Measurements from ENCODE around the gene AKR1C8.
"Not testable (repeated sequence)": the region's sequence is repeated elsewhere in the genome, so short reads cannot be mapped to it uniquely, and the experiment has no call there.

Gene AKR1C8

DNA sequence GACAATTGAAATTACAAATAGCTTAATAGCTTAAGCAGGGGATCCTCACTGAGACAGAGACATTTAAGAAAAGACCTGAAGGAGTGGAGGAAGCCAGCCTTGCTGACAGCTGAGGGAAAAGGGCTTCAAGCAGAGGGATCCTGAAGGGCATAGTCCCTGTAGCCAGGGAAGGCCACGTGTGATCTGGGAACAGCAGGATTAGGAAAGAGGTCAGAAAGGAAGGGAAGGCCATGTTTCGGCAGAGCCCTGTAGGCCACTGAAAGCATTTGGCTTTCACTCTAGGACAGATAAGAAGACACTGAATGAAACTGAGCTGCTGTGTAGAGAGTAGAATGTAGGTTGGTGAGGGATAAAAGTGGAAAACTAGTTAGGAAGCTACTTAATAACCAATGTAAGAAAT is 3.4 kb upstream of the AKR1C8 start:
- DNase-seq (ENCODE audit: low read depth in 1 of 2, low spot score in 1 of 2): no peak
- Histone ChIP-seq H3K27me3 (ENCODE audit: insufficient read depth, poor library complexity, severe bottlenecking) (no peaks in the 10 kb centered on the region), H3K4me3 (replicated peaks; ENCODE audit: insufficient read depth, low read length) (no peak overlapping the region), H3K27ac (replicated peaks) (no peak overlapping the region)
- TF ChIP-seq SPI1 (IDR thresholded peaks at IDR 0.05; ENCODE audit: borderline replicate concordance, low read depth) (no peak), POLR2AphosphoS5 (IDR thresholded peaks at IDR 0.05; ENCODE audit: low read depth) (no peak), GABPA (IDR thresholded peaks at IDR 0.05; ENCODE audit: low read depth) (no peak)
- TF ChIP-seq, protein P1, sequence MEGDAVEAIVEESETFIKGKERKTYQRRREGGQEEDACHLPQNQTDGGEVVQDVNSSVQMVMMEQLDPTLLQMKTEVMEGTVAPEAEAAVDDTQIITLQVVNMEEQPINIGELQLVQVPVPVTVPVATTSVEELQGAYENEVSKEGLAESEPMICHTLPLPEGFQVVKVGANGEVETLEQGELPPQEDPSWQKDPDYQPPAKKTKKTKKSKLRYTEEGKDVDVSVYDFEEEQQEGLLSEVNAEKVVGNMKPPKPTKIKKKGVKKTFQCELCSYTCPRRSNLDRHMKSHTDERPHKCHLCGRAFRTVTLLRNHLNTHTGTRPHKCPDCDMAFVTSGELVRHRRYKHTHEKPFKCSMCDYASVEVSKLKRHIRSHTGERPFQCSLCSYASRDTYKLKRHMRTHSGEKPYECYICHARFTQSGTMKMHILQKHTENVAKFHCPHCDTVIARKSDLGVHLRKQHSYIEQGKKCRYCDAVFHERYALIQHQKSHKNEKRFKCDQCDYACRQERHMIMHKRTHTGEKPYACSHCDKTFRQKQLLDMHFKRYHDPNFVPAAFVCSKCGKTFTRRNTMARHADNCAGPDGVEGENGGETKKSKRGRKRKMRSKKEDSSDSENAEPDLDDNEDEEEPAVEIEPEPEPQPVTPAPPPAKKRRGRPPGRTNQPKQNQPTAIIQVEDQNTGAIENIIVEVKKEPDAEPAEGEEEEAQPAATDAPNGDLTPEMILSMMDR (IDR thresholded peaks at IDR 0.05; ENCODE audit: insufficient read depth, low read length): no peak
- TF ChIP-seq, protein P2, sequence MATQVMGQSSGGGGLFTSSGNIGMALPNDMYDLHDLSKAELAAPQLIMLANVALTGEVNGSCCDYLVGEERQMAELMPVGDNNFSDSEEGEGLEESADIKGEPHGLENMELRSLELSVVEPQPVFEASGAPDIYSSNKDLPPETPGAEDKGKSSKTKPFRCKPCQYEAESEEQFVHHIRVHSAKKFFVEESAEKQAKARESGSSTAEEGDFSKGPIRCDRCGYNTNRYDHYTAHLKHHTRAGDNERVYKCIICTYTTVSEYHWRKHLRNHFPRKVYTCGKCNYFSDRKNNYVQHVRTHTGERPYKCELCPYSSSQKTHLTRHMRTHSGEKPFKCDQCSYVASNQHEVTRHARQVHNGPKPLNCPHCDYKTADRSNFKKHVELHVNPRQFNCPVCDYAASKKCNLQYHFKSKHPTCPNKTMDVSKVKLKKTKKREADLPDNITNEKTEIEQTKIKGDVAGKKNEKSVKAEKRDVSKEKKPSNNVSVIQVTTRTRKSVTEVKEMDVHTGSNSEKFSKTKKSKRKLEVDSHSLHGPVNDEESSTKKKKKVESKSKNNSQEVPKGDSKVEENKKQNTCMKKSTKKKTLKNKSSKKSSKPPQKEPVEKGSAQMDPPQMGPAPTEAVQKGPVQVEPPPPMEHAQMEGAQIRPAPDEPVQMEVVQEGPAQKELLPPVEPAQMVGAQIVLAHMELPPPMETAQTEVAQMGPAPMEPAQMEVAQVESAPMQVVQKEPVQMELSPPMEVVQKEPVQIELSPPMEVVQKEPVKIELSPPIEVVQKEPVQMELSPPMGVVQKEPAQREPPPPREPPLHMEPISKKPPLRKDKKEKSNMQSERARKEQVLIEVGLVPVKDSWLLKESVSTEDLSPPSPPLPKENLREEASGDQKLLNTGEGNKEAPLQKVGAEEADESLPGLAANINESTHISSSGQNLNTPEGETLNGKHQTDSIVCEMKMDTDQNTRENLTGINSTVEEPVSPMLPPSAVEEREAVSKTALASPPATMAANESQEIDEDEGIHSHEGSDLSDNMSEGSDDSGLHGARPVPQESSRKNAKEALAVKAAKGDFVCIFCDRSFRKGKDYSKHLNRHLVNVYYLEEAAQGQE (IDR thresholded peaks at IDR 0.05; ENCODE audit: insufficient replicate concordance, low read depth): no peak

DNA sequence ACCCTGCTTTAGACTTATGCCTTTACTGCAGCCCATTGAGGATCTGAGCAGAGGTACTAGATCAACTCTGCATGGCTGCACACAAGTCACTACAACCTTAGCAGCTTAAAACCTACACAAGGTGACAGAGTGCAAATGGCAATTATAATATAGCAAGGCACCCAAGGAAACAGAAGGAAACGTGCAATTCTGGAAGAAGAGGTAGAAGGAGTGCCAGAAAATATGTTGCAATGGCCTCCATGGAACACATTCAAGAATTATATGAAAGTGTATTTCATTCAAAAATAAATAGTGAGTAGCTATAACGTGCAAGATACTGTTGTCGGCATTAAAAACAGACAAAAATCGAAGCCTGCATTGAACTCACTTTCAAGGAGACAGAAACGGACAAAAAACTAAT is 2.9 kb upstream of the AKR1C8 start:
- TF ChIP-seq, protein P2 (IDR thresholded peaks at IDR 0.05; ENCODE audit: insufficient replicate concordance, low read depth): no peak
- TF ChIP-seq GABPA (IDR thresholded peaks at IDR 0.05; ENCODE audit: low read depth): no peak
- no peak for DNase-seq (ENCODE audit: low read depth in 1 of 2, low spot score in 1 of 2)
- Histone ChIP-seq H3K27ac (replicated peaks) (no peak overlapping the region), H3K27me3 (ENCODE audit: insufficient read depth, poor library complexity, severe bottlenecking) (no peaks in the 10 kb centered on the region), H3K4me3 (replicated peaks; ENCODE audit: insufficient read depth, low read length) (no peak overlapping the region)

DNA sequence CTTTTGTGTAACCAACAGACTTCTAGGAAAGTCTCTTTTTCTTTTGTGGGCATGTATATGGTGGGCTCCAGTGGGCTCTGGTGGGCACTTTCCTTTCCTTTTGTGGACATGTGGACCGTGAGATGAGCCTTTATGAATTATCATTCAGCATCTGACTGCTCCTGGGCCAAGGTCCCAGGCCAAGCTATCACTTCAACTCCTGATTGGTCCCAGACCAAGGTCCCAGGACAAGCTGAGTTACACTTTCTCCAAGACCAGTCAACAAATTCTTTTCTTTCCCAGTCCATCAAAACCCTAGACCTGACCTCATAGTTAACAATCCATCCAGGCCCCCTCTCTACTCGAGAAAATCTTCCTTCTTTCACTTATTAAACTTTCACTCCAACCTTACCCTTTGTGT is 1.0 kb downstream of the AKR1C8 start:
- no peak for DNase-seq (ENCODE audit: low read depth in 1 of 2, low spot score in 1 of 2)
- Histone ChIP-seq H3K27me3 (ENCODE audit: insufficient read depth, poor library complexity, severe bottlenecking) (no peaks in the 10 kb centered on the region), H3K4me3 (replicated peaks; ENCODE audit: insufficient read depth, low read length) (no peak overlapping the region), H3K27ac (replicated peaks) (no peak overlapping the region)
- TF ChIP-seq, protein P2 (IDR thresholded peaks at IDR 0.05; ENCODE audit: insufficient replicate concordance, low read depth): no peak
- TF ChIP-seq, protein P1 (IDR thresholded peaks at IDR 0.05; ENCODE audit: insufficient read depth, low read length): no peak

DNA sequence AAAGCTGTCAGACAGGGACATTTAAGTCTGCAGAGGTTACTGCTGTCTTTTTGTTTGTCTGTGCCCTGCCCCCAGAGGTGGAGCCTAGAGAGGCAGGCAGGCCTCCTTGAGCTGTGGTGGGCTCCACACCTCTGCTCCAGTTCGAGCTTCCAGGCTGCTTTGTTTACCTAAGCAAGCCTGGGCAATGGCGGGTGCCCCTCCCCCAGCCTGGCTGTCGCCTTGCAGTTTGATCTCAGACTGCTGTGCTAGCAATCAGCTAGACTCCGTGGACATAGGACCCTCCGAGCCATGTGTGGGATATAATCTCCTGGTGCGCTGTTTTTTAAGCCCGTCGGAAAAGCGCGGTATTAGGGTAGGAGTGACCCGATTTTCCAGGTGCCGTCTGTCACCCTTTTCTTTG is 4.4 kb downstream of the AKR1C8 start:
- not testable (repeated sequence) for DNase-seq (ENCODE audit: low read depth in 1 of 2, low spot score in 1 of 2); H3K27me3 ChIP-seq (ENCODE audit: insufficient read depth, poor library complexity, severe bottlenecking); H3K27ac ChIP-seq (replicated peaks); H3K4me3 ChIP-seq (replicated peaks; ENCODE audit: insufficient read depth, low read length)

DNA sequence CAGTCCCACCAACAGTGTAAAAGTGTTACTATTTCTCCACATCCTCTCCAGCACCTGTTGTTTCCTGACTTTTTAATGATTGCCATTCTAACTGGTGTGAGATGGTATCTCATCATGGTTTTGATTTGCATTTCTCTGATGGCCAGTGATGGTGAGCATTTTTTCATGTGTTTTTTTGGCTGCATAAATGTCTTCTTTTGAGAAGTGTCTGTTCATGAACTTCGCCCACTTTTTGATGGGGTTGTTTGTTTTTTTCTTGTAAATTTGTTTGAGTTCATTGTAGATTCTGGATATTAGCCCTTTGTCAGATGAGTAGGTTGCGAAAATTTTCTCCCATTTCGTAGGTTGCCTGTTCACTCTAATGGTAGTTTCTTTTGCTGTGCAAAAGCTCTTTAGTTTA is 9.4 kb downstream of the AKR1C8 start:
- not testable (repeated sequence) for H3K27ac ChIP-seq (replicated peaks); DNase-seq (ENCODE audit: low read depth in 1 of 2, low spot score in 1 of 2); H3K4me3 ChIP-seq (replicated peaks; ENCODE audit: insufficient read depth, low read length); H3K27me3 ChIP-seq (ENCODE audit: insufficient read depth, poor library complexity, severe bottlenecking)

Measured in HL-60 (cell line).